Sigmoid colon (tissue), 3 donors: ENCODE data around the gene NKX6-2.

Experiments
- POLR2A ChIP-seq, 2 donors: fragments of 450-650 bp; IDR thresholded peaks; one replicate each; pipeline ENCODE4 v1.6.1; 2016; ENCODE audit warnings: antibody characterized with exemption in 2 of 2, mild to moderate bottlenecking in 2 of 2, moderate library complexity in 2 of 2
- TF ChIP-seq, protein P1 (sequence below), 4 experiments: fragments of 450-650 bp in 3 of 4; fragments of 200-600 bp in 1 of 4; IDR thresholded peaks; one replicate each; pipeline ENCODE4 v1.5.1; 2016 to 2019; ENCODE audit warnings: antibody characterized with exemption in 4 of 4, mild to moderate bottlenecking in 3 of 4, moderate library complexity in 2 of 4

DNA sequence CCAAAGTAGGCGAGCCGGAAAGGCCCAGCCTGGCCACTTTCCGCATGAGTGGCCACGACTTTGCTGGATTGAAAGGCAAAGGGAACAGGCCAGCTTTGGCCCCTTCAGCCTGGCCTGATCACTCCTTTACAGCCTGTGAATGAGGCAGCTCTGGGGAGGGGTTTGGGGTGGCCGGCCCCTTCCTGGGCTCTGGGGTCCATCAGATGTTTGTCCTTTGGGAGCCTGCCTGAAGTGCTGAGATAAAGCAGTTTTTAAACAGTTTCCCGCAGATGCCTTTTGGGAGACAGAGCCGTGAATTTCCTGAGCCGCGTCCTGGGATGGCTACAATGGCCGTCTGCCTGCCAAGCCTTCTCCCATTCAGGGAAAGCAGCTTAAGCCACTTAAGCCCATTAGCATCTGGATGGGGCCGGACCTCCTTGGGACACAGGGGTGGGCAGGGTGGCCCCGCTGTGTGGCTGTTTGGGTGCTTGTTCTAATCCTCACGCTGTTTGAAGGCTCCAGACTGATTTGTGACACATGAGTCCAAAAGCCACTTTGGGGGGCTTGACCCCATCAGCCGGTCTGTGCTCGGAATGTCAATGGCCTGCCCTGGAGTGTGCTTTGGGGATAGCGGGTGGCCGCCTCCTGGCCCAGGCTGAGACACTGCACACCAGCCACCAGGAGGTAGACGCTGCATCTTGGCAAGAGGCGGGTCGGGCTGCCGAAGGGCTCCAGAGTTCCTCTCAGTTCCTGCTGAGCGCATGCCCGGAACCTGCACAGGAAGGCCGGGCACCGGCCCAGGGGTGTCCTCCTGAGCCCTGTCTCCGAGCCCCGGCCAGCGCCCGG is 38.9 kb downstream of the NKX6-2 start:
- TF ChIP-seq, protein P1, sequence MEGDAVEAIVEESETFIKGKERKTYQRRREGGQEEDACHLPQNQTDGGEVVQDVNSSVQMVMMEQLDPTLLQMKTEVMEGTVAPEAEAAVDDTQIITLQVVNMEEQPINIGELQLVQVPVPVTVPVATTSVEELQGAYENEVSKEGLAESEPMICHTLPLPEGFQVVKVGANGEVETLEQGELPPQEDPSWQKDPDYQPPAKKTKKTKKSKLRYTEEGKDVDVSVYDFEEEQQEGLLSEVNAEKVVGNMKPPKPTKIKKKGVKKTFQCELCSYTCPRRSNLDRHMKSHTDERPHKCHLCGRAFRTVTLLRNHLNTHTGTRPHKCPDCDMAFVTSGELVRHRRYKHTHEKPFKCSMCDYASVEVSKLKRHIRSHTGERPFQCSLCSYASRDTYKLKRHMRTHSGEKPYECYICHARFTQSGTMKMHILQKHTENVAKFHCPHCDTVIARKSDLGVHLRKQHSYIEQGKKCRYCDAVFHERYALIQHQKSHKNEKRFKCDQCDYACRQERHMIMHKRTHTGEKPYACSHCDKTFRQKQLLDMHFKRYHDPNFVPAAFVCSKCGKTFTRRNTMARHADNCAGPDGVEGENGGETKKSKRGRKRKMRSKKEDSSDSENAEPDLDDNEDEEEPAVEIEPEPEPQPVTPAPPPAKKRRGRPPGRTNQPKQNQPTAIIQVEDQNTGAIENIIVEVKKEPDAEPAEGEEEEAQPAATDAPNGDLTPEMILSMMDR (IDR thresholded peaks at IDR 0.05), result no peak
- no peak for TF ChIP-seq POLR2A (IDR thresholded peaks at IDR 0.05)
